HG03135 (cell line): Measurements from ENCODE around the gene ANKRD11.
"Not testable (repeated sequence)": the region's sequence is repeated elsewhere in the genome, so short reads cannot be mapped to it uniquely, and the experiment has no call there.

Source experiments
- ATAC-seq: cut with Tn5 transposase; IDR thresholded peaks from one replicate; pipeline ENCODE4 v1.9.1; 2021; ENCODE audit warnings: mild to moderate bottlenecking, moderate library complexity; ENCODE audit not compliant: unreplicated experiment

ANKRD11 gene

GRCh38 chr16:89274561-89275283 is 215.6 kb downstream of the ANKRD11 start:
- no peak for ATAC-seq

- no peak for ATAC-seq
These were observed 216.5 kb downstream of the ANKRD11 start for GRCh38 chr16:89273741-89274472.

GRCh38 chr16:89272631-89273030 is 217.7 kb downstream of the ANKRD11 start:
- no peak for ATAC-seq

GRCh38 chr16:89270666-89271345 is 219.6 kb downstream of the ANKRD11 start:
- ATAC-seq, result no peak

GRCh38 chr16:89269805-89270665 is 220.3 kb downstream of the ANKRD11 start:
- ATAC-seq, result no peak

GRCh38 chr16:89268987-89269735 is 221.2 kb downstream of the ANKRD11 start:
- ATAC-seq, result no peak

GRCh38 chr16:89268585-89268984 is 221.8 kb downstream of the ANKRD11 start:
- ATAC-seq, result no peak

GRCh38 chr16:89267746-89268145 is 222.6 kb downstream of the ANKRD11 start:
- not testable (repeated sequence) for ATAC-seq

GRCh38 chr16:89266521-89267134 is 223.7 kb downstream of the ANKRD11 start:
- no peak for ATAC-seq

- ATAC-seq, result no peak
These were observed 224.7 kb downstream of the ANKRD11 start for GRCh38 chr16:89265647-89266046.

- ATAC-seq, result no peak
These were observed 225.4 kb downstream of the ANKRD11 start for GRCh38 chr16:89264800-89265550.

GRCh38 chr16:89261691-89262563 is 228.4 kb downstream of the ANKRD11 start:
- no peak for ATAC-seq

- not testable (repeated sequence) for ATAC-seq
These were observed 230.5 kb downstream of the ANKRD11 start for GRCh38 chr16:89259901-89260300.

GRCh38 chr16:89257757-89258465 is 232.4 kb downstream of the ANKRD11 start:
- no peak for ATAC-seq

GRCh38 chr16:89257281-89257731 is 233.1 kb downstream of the ANKRD11 start:
- no peak for ATAC-seq

GRCh38 chr16:89256651-89257254 is 233.6 kb downstream of the ANKRD11 start:
- ATAC-seq, result no peak
